ENCODE results near the gene PRKAR2B. TPM values are rescaled to one million over a fixed set of nuclear protein-coding genes. Genes with fewer than 3 reads are reported as not detected.
A peak's percentile ranks its signal among the peaks of the same experiment; 100 is the strongest.

Gene PRKAR2B
- polyA plus RNA-seq, 3 donors, result 2.5 to 5.6 (median 3.5) TPM

DNA sequence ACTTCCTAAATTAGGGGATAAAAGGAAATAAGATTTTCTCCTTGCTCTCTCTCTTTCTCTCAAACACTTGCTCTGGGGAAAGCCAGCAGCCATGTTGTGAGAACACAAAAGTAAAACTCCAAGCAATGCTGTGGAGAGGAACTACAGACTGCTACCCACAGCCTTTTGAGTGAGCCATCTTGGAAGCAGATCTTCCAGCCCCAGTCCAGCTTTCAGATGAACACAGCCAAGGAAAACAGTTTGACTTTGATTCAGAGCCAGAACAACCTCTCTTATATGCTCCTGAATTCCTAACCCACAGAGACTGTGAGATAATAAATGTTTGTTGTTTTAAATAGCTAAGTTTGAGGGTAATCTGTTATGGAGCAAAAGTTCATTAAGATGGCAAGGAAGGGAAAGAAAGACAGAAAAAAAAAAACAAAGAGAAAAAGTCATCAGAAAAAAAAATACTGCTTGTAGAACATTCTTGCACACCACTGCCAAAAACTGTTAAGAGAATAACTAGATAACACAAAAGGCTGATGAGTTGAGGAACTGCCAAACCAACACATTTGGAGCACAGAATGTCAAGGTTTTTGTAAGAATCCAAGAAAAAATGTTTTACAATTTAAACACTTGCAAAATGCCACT lies 20.9 kb upstream of the PRKAR2B start:
- peaks cover 0 to 5% (median 3%) of the 10 kb centered on the region in 3 donors for H3K27me3 Mint-ChIP-seq (ENCODE audit: low read depth in 3 of 3)
- H3K27ac ChIP-seq (ENCODE audit: low read depth in 1 of 2, low read length in 2 of 2), result no peak overlapping the region
- no peak overlapping the region for H3K4me3 Mint-ChIP-seq
- H3K4me3 ChIP-seq (replicated peaks in 1 of 3; ENCODE audit: low read depth in 2 of 3, low read length in 3 of 3), result no peak overlapping the region
- DNase-seq, result no peak
- H3K79me2 ChIP-seq (ENCODE audit: insufficient read depth, low read length), result no peaks in the 10 kb centered on the region
- H2AFZ ChIP-seq (ENCODE audit: insufficient read depth, low read depth, low read length, poor library complexity, severe bottlenecking), result no peak overlapping the region
- no peaks in the 10 kb centered on the region for H4K20me1 ChIP-seq (ENCODE audit: insufficient read depth, low read length)
- intact Hi-C loops (cut with micrococcal nuclease), result no loop called here
- no peaks in the 10 kb centered on the region for H3K27me3 ChIP-seq (ENCODE audit: control insufficient read depth in 2 of 2, insufficient read depth in 2 of 2, low read length in 2 of 2)
- H3K9me3 ChIP-seq (replicated peaks in 1 of 2; ENCODE audit: control insufficient read depth in 1 of 2, insufficient read depth in 1 of 2, low read length in 2 of 2), result no peaks in the 10 kb centered on the region
- no peak overlapping the region for H3K9ac ChIP-seq (ENCODE audit: insufficient read depth, low read length, poor library complexity, severe bottlenecking)
- H3K36me3 Mint-ChIP-seq, result no peaks in the 10 kb centered on the region
- peak overlapping the region in 1 of 7 donors; percentile 37 for H3K27ac Mint-ChIP-seq
- peaks cover 28 to 35% of the 10 kb centered on the region in 2 donors for H3K4me1 ChIP-seq (ENCODE audit: control insufficient read depth in 1 of 2, insufficient read depth in 2 of 2, low read length in 2 of 2)
- peaks cover 0 to 14% (median 5%) of the 10 kb centered on the region in 7 donors for H3K9me3 Mint-ChIP-seq
- H3K4me2 ChIP-seq (replicated peaks; ENCODE audit: extremely low read depth, low read length, poor library complexity, severe bottlenecking), result no peak overlapping the region
- H3K36me3 ChIP-seq (replicated peaks in 1 of 2; ENCODE audit: control insufficient read depth in 1 of 2, insufficient read depth in 2 of 2, low read length in 2 of 2), result no peaks in the 10 kb centered on the region
- TF ChIP-seq, protein P1, sequence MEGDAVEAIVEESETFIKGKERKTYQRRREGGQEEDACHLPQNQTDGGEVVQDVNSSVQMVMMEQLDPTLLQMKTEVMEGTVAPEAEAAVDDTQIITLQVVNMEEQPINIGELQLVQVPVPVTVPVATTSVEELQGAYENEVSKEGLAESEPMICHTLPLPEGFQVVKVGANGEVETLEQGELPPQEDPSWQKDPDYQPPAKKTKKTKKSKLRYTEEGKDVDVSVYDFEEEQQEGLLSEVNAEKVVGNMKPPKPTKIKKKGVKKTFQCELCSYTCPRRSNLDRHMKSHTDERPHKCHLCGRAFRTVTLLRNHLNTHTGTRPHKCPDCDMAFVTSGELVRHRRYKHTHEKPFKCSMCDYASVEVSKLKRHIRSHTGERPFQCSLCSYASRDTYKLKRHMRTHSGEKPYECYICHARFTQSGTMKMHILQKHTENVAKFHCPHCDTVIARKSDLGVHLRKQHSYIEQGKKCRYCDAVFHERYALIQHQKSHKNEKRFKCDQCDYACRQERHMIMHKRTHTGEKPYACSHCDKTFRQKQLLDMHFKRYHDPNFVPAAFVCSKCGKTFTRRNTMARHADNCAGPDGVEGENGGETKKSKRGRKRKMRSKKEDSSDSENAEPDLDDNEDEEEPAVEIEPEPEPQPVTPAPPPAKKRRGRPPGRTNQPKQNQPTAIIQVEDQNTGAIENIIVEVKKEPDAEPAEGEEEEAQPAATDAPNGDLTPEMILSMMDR (IDR thresholded peaks at IDR 0.05), result no peak
- peaks cover 35% of the 10 kb centered on the region for H3K4me1 Mint-ChIP-seq

DNA sequence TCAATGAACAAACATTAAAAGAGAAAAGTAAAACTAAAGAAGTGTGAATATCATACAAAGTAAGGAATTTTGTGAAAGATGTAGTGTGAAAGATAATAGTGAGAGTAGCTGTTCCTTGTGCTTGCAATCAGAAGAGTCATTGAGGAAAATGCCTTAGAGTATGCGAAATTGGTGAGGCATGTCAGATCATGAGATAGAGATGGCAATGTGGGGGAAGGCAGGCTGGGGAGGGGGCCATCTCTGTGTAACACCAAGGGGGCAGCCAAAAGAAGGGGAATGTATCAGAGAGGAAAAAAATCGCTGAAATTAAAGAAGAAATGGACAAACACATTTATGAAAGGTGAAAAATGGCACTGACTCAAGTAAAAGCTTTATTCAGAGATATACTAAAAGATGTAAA lies 19.6 kb upstream of the PRKAR2B start:
- Histone ChIP-seq H3K9me3 (replicated peaks in 1 of 2; ENCODE audit: control insufficient read depth in 1 of 2, insufficient read depth in 1 of 2, low read length in 2 of 2) (no peaks in the 10 kb centered on the region), H3K79me2 (ENCODE audit: insufficient read depth, low read length) (no peaks in the 10 kb centered on the region), H4K20me1 (ENCODE audit: insufficient read depth, low read length) (no peaks in the 10 kb centered on the region), H2AFZ (ENCODE audit: insufficient read depth, low read depth, low read length, poor library complexity, severe bottlenecking) (no peak overlapping the region), H3K4me1 (ENCODE audit: control insufficient read depth in 1 of 2, insufficient read depth in 2 of 2, low read length in 2 of 2) (peaks cover 34 to 45% of the 10 kb centered on the region in 2 donors), H3K36me3 (replicated peaks in 1 of 2; ENCODE audit: control insufficient read depth in 1 of 2, insufficient read depth in 2 of 2, low read length in 2 of 2) (no peaks in the 10 kb centered on the region), H3K4me2 (replicated peaks; ENCODE audit: extremely low read depth, low read length, poor library complexity, severe bottlenecking) (no peak overlapping the region), H3K27me3 (ENCODE audit: control insufficient read depth in 2 of 2, insufficient read depth in 2 of 2, low read length in 2 of 2) (no peaks in the 10 kb centered on the region), H3K4me3 (replicated peaks in 1 of 3; ENCODE audit: low read depth in 2 of 3, low read length in 3 of 3) (no peak overlapping the region), H3K9ac (ENCODE audit: insufficient read depth, low read length, poor library complexity, severe bottlenecking) (no peak overlapping the region), H3K27ac (ENCODE audit: low read depth in 1 of 2, low read length in 2 of 2) (no peak overlapping the region)
- H3K4me1 Mint-ChIP-seq, result peaks cover 46% of the 10 kb centered on the region
- peak overlapping the region in 1 of 7 donors; percentile 60 for H3K27ac Mint-ChIP-seq
- H3K9me3 Mint-ChIP-seq, result peaks cover 0 to 11% (median 5%) of the 10 kb centered on the region in 7 donors
- DNase-seq, result no peak
- H3K27me3 Mint-ChIP-seq (ENCODE audit: low read depth in 3 of 3), result peaks cover 0 to 2% (median 1%) of the 10 kb centered on the region in 3 donors
- intact Hi-C loops (cut with micrococcal nuclease), result no loop called here
- H3K36me3 Mint-ChIP-seq, result no peaks in the 10 kb centered on the region
- TF ChIP-seq, protein P1 (IDR thresholded peaks at IDR 0.05), result no peak
- no peak overlapping the region for H3K4me3 Mint-ChIP-seq
- WGBS (ENCODE audit: insufficient coverage), result 100% methylated on average over 1 of the region's 2 CpGs

All from CD14-positive monocyte (primary cell).